GM12892 (cell line): Measurements from ENCODE around the gene PSMD12.

ENCODE experiments used
- POLR2A ChIP-seq: IDR thresholded peaks from 2 replicates; pipeline ENCODE4 v1.6.1; 2011; ENCODE audit warnings: low read depth, low read length, control low read depth
- TAF1 ChIP-seq: IDR thresholded peaks from 2 replicates; pipeline ENCODE4 v1.6.1; 2011; ENCODE audit warnings: low read depth, mild to moderate bottlenecking, control low read depth, low read length, borderline replicate concordance

DNA sequence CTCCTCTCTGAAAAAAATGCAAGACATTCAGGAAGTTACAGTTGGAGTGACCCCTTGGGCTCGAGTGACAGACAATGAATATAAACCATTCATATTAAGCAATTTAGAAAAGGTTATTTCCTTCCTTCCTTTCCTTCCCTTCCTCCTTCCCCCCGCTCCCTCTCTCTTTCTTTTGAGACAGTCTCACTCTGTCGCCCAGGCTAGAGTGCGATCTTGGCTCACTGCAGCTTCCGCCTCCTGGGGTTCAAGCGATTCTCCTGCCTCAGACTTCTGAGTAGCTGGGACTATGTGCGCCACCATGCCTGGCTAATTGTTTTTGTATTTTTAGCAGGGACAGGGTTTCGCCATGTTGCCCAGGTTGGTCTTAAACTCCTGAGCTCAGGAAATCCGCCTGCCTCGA is 13.2 kb downstream of the PSMD12 start:
- TF ChIP-seq TAF1 = no peak
- no peak for TF ChIP-seq POLR2A
